Measurements from ENCODE around the gene GPATCH8. TPM values are rescaled to one million over a fixed set of nuclear protein-coding genes. Genes with fewer than 3 reads are reported as not detected.
"Not testable (repeated sequence)": the region's sequence is repeated elsewhere in the genome, so short reads cannot be mapped to it uniquely, and the experiment has no call there.

The GPATCH8 gene
- total RNA-seq, 1 donor from 2014 or later: 70.9 TPM

GRCh38 chr17:44394833-44395232 lies 108.4 kb downstream of the GPATCH8 start:
- no peak overlapping the region for H3K4me3 Mint-ChIP-seq (ENCODE audit: low read depth)
- H3K27ac Mint-ChIP-seq: no peak overlapping the region
- H3K4me1 Mint-ChIP-seq (ENCODE audit: low read depth): peaks cover 5% of the 10 kb centered on the region
- peaks cover 5% of the 10 kb centered on the region for H3K36me3 Mint-ChIP-seq (ENCODE audit: insufficient read depth)
- no peak for TF ChIP-seq CTCF (IDR thresholded peaks at IDR 0.05; ENCODE audit: unreplicated experiment)
- H3K27me3 Mint-ChIP-seq: no peaks in the 10 kb centered on the region
- no peaks in the 10 kb centered on the region for H3K9me3 Mint-ChIP-seq (ENCODE audit: low read depth)
- DNase-seq (ENCODE audit: low spot score, unreplicated experiment): no peak

DNA sequence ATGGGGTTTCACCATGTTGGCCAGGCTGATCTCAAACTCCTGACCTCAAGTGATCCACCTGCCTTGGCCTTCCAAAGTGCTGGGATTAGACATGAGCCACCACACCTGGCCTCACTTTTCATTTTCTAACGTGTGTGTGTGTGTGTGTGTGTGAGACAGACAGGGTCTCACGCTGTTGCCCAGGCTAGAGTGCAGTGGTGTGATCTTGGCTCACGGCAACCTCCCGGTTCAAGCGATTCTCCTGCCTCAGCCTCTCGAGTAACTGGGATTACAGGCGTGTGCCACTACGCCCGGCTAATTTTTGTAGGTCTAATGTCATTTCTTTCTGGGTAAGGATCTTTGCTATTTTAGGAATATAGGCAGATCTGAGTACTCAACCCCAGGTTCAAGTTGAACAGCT lies 109.1 kb downstream of the GPATCH8 start:
- H3K27ac Mint-ChIP-seq: peak overlapping the region; percentile 87
- not testable (repeated sequence) for H3K27me3 Mint-ChIP-seq; H3K4me3 Mint-ChIP-seq (ENCODE audit: low read depth); DNase-seq (ENCODE audit: low spot score, unreplicated experiment); H3K36me3 Mint-ChIP-seq (ENCODE audit: insufficient read depth); H3K9me3 Mint-ChIP-seq (ENCODE audit: low read depth); H3K4me1 Mint-ChIP-seq (ENCODE audit: low read depth)

DNA sequence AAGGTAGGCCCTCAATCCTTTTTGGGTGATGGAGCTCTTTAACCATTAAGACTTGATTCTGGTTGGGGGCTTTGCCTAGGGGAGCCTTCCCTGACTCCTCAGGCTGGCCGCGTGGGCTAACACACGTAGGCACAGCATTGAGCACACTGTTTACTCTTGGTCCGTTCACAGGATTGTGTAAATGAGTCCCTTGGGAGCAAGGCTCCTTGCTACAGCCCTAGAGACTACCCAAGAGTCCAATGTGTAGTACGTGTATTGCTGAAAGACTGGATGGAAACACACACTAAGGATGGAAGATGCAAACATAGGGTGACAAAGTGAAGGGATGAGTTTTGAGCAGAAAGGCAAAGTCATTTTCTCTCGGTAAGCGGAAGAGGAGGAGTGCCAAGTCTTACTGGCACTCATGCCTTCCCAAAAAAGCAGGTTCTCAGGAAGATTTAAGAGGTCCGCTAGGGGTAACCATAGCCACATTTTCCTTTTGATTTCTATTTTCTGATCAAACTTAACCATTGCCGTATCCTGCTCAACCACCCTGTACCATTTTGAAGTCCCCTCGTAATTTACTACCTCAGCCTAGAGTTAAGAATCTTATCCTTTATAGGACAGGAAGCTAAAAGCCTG lies 112.8 kb downstream of the GPATCH8 start:
- no peak overlapping the region for H3K27ac Mint-ChIP-seq
- peaks cover 10% of the 10 kb centered on the region for H3K27me3 Mint-ChIP-seq
- H3K36me3 Mint-ChIP-seq (ENCODE audit: insufficient read depth): no peaks in the 10 kb centered on the region
- DNase-seq (ENCODE audit: low spot score, unreplicated experiment): no peak
- TF ChIP-seq CTCF (IDR thresholded peaks at IDR 0.05; ENCODE audit: unreplicated experiment): no peak
- H3K4me1 Mint-ChIP-seq (ENCODE audit: low read depth): peaks cover 5% of the 10 kb centered on the region
- H3K9me3 Mint-ChIP-seq (ENCODE audit: low read depth): no peaks in the 10 kb centered on the region
- no peak overlapping the region for H3K4me3 Mint-ChIP-seq (ENCODE audit: low read depth)

- Mint-ChIP-seq H3K27me3 (peaks cover 13% of the 10 kb centered on the region), H3K27ac (no peak overlapping the region), H3K36me3 (ENCODE audit: insufficient read depth) (no peaks in the 10 kb centered on the region), H3K9me3 (ENCODE audit: low read depth) (no peaks in the 10 kb centered on the region), H3K4me1 (ENCODE audit: low read depth) (peaks cover 7% of the 10 kb centered on the region), H3K4me3 (ENCODE audit: low read depth) (no peak overlapping the region)
- no peak for TF ChIP-seq CTCF (IDR thresholded peaks at IDR 0.05; ENCODE audit: unreplicated experiment)
- no peak for DNase-seq (ENCODE audit: low spot score, unreplicated experiment)
These were observed 113.4 kb downstream of the GPATCH8 start for GRCh38 chr17:44389723-44390202.

GRCh38 chr17:44389281-44389680 lies 113.9 kb downstream of the GPATCH8 start, which contains the start of gene ITGA2B:
Gene ITGA2B, minus strand, starts transcription at chr17:44389649. Its CDS starts 176 bp downstream, at chr17:44389473.
- peaks cover 18% of the 10 kb centered on the region for H3K27me3 Mint-ChIP-seq
- H3K27ac Mint-ChIP-seq: no peak within 1 kb of the TSS
- H3K36me3 Mint-ChIP-seq (ENCODE audit: insufficient read depth): no peaks in the 10 kb centered on the region
- peaks cover 8% of the 10 kb centered on the region for H3K4me1 Mint-ChIP-seq (ENCODE audit: low read depth)
- H3K4me3 Mint-ChIP-seq (ENCODE audit: low read depth): no peak within 1 kb of the TSS
- no peak for TF ChIP-seq CTCF (IDR thresholded peaks at IDR 0.05; ENCODE audit: unreplicated experiment)
- no peak for DNase-seq (ENCODE audit: low spot score, unreplicated experiment)
- no peaks in the 10 kb centered on the region for H3K9me3 Mint-ChIP-seq (ENCODE audit: low read depth)

GRCh38 chr17:44387804-44388203 lies 115.4 kb downstream of the GPATCH8 start:
- Mint-ChIP-seq H3K27me3 (peaks cover 32% of the 10 kb centered on the region), H3K4me1 (ENCODE audit: low read depth) (peaks cover 8% of the 10 kb centered on the region), H3K27ac (no peak overlapping the region), H3K9me3 (ENCODE audit: low read depth) (no peaks in the 10 kb centered on the region), H3K4me3 (ENCODE audit: low read depth) (no peak overlapping the region), H3K36me3 (ENCODE audit: insufficient read depth) (no peaks in the 10 kb centered on the region)
- no peak for DNase-seq (ENCODE audit: low spot score, unreplicated experiment)
- no peak for TF ChIP-seq CTCF (IDR thresholded peaks at IDR 0.05; ENCODE audit: unreplicated experiment)
